Measurements from ENCODE around the gene F12. TPM values are rescaled to one million over a fixed set of nuclear protein-coding genes. Genes with fewer than 3 reads are reported as not detected.
A peak's percentile ranks its signal among the peaks of the same experiment; 100 is the strongest.

Gene F12
- total RNA-seq, 1 experiment from 2014 or later, result 0.74 TPM

DNA sequence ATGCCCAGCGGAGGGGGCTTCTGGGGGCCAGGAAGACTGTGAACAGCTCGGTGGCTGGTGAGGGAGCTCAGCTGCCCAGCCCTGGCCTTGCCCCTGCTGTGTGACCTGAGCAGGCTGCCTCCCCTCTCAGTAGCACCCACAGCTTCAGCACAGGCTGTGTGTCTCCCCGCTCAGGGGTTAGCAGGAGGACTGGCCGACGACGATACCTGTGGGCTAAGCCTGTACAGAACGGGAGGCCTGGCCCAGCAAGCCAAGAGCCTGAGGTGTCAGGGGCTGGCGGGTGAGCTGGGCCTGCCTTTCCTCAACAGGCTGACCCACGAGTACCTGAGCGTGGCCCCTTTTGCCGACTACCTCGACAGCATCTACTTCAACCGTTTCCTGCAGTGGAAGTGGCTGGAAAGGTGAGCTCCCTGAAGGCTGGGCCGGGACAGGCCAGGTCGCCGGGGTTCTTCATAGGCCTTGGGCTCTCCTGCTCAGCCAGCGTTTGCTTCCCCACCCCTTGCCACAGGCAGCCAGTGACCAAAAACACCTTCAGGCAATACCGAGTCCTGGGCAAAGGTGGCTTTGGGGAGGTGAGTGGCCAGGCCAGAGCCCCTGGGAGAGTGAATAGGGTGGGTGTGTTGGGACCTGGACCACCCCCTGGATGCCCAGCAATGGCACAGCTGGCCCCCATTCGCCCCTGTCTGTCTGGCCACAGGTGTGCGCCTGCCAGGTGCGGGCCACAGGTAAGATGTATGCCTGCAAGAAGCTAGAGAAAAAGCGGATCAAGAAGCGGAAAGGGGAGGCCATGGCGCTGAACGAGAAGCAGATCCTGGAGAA, 23.7 kb upstream of the F12 start:
- H3K36me3 ChIP-seq, result peaks cover 87% of the 10 kb centered on the region
- H3K9me3 ChIP-seq (replicated peaks), result no peaks in the 10 kb centered on the region
- H3K4me1 ChIP-seq (replicated peaks), result peaks cover 2% of the 10 kb centered on the region
- H3K27me3 ChIP-seq (replicated peaks), result no peaks in the 10 kb centered on the region
- DNase-seq (ENCODE audit: low read depth in 1 of 2, low spot score in 2 of 2), result no peak
- H3K4me3 ChIP-seq, result no peak overlapping the region
- H3K27ac ChIP-seq, result no peak overlapping the region

DNA sequence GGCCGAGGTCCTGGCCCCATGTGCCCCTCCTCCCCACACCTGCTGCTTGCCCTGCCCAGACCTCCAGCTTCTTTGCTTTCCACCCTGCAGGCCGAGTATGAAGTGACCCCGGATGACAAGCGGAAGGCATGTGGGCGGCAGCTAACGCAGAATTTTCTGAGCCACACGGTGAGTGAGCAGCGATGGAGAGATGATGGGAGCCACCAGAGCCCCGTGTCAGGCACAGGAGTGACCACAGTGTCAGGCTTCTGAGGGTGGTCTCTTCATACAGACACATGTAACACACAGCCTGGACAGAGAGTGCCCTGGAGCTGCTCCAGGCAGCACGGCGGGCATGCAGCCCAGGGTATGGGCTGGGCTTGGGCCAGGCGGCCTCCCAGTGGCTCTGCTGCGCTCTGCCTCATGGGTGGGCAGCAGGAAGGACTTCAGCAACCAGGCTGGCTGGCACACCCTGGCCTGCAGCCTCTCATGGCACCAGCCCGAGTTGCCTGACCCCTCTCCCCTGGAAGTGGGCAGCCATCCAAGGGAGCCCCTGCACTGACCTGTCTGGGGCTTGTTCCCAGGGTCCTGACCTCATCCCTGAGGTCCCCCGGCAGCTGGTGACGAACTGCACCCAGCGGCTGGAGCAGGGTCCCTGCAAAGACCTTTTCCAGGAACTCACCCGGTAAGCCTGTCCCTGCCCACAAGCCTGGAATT, 22.9 kb upstream of the F12 start:
- no peaks in the 10 kb centered on the region for H3K27me3 ChIP-seq (replicated peaks)
- H3K27ac ChIP-seq, result no peak overlapping the region
- peaks cover 84% of the 10 kb centered on the region for H3K36me3 ChIP-seq
- no peak overlapping the region for H3K4me3 ChIP-seq
- H3K4me1 ChIP-seq (replicated peaks), result peaks cover 9% of the 10 kb centered on the region
- no peaks in the 10 kb centered on the region for H3K9me3 ChIP-seq (replicated peaks)
- DNase-seq (ENCODE audit: low read depth in 1 of 2, low spot score in 2 of 2), result peak in 1 of 2 experiments; percentile 51

DNA sequence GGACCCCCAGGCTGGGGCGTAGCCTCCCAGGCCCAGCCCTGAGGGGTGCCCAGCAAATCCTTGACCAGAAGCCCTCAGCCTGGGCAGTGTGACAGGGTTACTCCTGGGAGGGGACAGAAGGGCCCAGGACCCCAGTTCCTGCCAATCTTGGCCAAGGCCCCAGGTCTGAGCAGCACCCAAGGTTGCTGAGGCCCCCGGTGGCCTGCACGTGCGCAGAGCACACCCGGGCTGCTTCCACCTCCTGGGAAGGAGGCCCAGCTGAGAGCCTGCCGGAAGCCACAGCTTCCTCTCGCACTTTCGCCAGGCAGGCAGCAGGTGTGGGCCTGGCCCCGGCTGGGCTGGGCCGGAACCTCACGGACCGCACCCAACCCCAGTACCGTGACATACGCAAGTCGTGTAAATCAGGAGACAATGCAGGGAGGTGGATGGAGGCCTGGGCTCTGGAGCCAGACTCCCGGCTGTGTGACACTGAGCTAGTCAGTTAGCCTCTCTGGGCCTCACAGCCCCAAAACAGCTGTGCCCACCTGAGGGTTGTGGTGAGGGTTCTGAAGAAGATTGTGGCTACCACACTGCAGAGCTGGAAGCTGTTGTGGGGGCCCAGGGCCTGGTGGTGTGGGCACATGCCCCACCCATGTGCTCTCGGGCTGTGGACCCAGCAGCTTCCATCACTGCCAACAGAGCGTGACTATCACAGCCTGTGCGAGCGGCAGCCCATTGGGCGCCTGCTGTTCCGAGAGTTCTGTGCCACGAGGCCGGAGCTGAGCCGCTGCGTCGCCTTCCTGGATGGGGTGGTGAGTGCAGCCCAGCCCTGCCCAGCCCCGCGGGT, 22.2 kb upstream of the F12 start:
- no peaks in the 10 kb centered on the region for H3K27me3 ChIP-seq (replicated peaks)
- no peak for DNase-seq (ENCODE audit: low read depth in 1 of 2, low spot score in 2 of 2)
- peaks cover 13% of the 10 kb centered on the region for H3K4me1 ChIP-seq (replicated peaks)
- H3K4me3 ChIP-seq, result no peak overlapping the region
- H3K36me3 ChIP-seq, result peaks cover 83% of the 10 kb centered on the region
- no peak overlapping the region for H3K27ac ChIP-seq
- no peaks in the 10 kb centered on the region for H3K9me3 ChIP-seq (replicated peaks)

DNA sequence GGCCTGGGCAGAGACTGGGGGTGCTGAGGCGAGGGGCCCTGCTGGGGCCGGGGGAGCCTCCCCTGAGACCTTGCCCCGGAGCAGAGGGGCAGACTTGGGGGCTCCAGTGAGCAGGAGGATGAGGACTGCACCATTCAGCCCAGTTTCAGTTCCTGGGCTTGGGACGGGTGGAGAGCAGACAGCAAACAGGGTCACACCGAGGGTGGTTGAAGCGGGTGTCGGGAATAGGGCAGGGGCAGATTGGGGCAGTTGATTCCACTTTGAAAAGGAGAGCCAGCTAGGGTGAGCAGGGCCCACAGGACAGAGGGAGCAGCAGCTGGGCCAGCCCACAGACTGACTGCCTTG, 21.6 kb upstream of the F12 start:
- no peak for DNase-seq (ENCODE audit: low read depth in 1 of 2, low spot score in 2 of 2)
- no peak overlapping the region for H3K4me3 ChIP-seq
- H3K27me3 ChIP-seq (replicated peaks), result no peaks in the 10 kb centered on the region
- H3K4me1 ChIP-seq (replicated peaks), result peaks cover 13% of the 10 kb centered on the region
- H3K27ac ChIP-seq, result no peak overlapping the region
- peaks cover 78% of the 10 kb centered on the region for H3K36me3 ChIP-seq
- H3K9me3 ChIP-seq (replicated peaks), result no peaks in the 10 kb centered on the region

DNA sequence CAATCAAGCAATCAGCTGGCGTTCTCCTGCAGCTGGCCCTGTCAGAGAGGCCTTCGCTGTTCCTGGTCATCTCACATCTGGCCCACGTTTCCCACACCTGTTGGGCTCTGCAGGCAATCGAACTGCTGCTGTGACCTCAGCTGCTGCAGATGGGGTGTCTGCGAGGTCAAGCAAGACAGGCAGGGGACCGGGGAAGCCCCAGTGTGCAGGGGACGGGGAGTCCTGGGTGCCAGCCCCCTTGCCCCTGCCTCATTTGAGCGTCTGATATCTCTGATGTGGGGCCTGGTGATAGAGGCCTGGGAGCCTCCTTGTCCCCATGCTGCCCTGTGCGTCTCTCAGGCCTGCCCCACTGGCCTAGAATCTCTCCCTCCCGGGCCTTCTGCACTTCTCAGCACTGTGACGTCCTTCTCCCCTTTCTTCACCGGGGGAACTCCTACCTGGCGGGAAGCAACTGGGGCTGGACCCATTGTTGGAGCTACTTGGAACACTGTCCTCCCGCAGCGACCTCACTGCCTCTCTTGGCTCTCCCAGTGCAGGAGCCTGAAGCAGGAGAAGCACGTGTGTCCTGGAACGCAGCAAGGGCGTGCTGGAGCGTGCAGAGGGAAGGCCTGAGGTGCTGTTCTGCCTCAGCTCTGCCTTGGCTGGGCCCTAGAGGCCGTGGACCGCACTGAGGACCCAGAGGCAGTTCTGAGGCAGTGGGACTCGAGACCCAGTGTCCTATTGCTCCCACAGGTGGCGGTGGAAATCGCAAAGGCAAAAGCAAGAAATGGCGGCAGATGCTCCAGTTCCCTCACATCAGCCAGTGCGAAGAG, 21.0 kb upstream of the F12 start:
- no peaks in the 10 kb centered on the region for H3K9me3 ChIP-seq (replicated peaks)
- no peaks in the 10 kb centered on the region for H3K27me3 ChIP-seq (replicated peaks)
- H3K27ac ChIP-seq, result no peak overlapping the region
- no peak for DNase-seq (ENCODE audit: low read depth in 1 of 2, low spot score in 2 of 2)
- peaks cover 72% of the 10 kb centered on the region for H3K36me3 ChIP-seq
- H3K4me3 ChIP-seq, result no peak overlapping the region
- peaks cover 19% of the 10 kb centered on the region for H3K4me1 ChIP-seq (replicated peaks)

DNA sequence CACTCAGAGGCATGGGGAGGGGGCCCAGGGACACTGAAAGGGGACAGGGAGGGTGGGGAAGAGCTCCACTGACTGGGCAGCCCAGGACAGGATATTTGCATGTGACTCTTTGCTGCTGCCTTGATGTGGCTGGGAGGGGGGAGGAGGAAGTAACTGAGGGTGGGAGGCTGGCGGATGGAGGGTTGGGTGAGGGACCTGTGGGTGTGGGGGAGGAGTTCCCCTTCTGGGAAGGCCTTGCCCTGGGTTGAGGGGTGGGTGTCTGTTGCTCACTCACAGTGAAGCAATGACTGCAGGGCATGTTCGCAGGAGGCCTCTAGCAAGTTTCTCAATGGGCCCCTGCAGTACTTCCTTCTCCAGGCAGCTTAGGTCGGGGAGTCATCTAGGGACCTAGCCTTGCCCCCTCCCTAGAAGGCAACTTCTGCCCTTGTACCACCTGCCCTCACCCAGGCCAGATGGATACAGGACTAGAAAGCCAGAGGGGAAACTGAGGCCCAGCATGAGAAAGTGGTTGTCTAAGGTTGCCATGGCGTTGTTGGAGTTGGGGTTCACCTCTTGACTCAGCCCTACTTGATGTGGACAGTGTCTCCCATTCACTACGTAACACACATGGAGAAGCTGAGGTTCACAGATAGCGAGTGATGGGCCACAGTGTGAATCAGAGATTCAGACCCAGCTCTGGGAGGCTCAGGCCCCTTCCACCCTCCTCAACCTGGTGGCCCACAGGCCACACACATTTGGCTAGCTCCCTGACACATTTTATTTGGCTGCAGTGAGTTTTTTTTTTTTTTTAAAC, 20.1 kb upstream of the F12 start:
- Histone ChIP-seq H3K4me1 (replicated peaks) (peaks cover 21% of the 10 kb centered on the region), H3K36me3 (peaks cover 63% of the 10 kb centered on the region), H3K4me3 (no peak overlapping the region), H3K27ac (no peak overlapping the region), H3K9me3 (replicated peaks) (no peaks in the 10 kb centered on the region), H3K27me3 (replicated peaks) (no peaks in the 10 kb centered on the region)
- no peak for DNase-seq (ENCODE audit: low read depth in 1 of 2, low spot score in 2 of 2)

DNA sequence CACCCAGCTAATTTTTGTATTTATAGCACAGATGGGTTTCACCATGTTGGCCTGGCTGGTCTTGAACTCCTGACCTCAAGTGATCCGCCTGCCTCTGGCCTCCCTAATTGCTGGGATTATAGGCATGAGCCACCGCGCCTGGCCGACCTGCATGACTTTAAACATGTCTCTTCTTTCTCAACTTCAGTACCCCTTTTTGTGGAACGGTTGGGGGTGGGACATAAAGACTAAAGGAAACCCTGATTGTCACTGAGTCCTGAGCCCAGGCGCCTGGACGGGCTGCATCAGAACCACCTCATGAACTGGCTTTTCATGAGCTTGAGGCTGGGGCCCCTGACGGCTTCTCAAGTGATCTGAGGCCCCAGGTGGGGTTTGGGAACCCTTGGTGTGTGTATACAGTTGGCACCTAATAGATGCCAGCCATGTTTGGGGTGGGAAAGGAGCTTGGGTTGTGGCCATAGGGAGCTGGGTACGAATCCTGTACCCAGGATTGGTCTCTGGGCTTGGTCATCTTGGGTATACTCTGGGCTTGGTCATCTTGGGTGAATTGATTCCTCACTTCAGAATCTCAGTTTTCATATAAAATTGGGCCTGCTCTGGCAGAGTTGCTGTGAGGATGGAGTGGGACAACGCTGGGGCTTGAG, 19.3 kb upstream of the F12 start:
- H3K4me3 ChIP-seq, result no peak overlapping the region
- H3K4me1 ChIP-seq (replicated peaks), result peaks cover 21% of the 10 kb centered on the region
- H3K36me3 ChIP-seq, result peaks cover 56% of the 10 kb centered on the region
- no peaks in the 10 kb centered on the region for H3K9me3 ChIP-seq (replicated peaks)
- H3K27me3 ChIP-seq (replicated peaks), result no peaks in the 10 kb centered on the region
- no peak for DNase-seq (ENCODE audit: low read depth in 1 of 2, low spot score in 2 of 2)
- no peak overlapping the region for H3K27ac ChIP-seq

DNA sequence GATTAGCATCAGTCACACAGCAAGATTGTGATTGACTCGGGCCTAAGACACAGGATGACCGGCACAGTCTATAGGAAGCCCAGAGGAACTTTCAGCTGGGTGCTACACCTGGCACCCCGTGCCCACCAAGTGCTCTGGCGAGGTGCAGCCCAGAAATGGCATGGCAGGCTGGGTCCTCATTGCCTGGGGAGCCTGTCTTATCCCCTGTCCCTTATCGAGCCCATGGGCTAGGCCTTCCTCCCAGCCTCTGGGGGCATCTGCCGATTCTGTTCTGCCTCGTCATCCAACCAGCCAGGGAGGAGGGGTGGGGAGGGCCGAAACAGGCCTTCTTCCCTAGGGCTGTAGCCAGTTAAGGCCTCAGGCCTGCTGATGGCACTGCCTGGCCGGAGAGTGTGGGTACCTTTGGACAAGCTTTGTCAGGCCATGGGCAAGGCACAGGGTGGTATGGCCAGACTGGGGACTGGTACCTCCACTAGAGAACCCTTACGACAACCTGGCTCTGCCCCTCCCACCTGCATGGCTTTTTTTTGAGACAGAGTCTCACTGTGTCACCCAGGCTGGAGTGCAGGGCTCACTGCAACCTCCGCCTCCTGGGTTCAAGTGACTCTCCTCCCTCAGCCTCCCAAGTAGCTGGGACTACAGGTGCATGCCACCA, 18.7 kb upstream of the F12 start:
- H3K4me3 ChIP-seq, result peak overlapping the region; percentile 90
- H3K36me3 ChIP-seq, result peaks cover 49% of the 10 kb centered on the region
- H3K4me1 ChIP-seq (replicated peaks), result peaks cover 21% of the 10 kb centered on the region
- H3K27ac ChIP-seq, result no peak overlapping the region
- H3K27me3 ChIP-seq (replicated peaks), result no peaks in the 10 kb centered on the region
- H3K9me3 ChIP-seq (replicated peaks), result no peaks in the 10 kb centered on the region
- DNase-seq (ENCODE audit: low read depth in 1 of 2, low spot score in 2 of 2), result peak in 1 of 2 experiments; percentile 51

DNA sequence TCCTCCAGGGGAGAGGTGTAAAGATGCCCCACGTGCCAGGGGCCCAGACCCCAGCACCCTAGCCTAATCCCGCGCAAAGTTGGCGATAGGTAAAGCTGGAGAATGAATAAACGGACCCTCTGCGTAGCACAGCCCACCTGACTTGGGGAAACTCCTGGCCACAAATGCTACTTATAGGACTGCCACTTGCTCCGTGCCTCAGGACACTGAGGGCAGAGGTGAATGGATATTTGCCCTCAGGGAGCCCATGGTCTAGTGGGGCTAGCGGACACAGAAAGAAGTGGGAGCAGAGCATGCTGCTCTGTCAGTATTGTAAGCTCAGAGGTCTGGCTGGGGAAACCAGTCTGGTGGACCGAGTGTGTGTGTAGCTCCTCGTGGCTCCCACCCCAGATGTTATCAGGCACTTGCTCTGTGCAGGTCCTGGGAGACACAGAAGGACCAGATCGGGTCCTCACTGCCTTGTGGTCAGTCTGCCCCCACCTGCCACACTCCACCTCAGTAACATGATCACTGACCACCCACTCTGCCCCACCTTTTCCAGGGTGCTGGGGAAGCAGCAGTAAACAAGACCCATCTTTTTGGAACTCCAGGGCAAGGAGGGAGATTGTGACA, 18.0 kb upstream of the F12 start:
- Histone ChIP-seq H3K4me1 (replicated peaks) (peaks cover 21% of the 10 kb centered on the region), H3K27me3 (replicated peaks) (no peaks in the 10 kb centered on the region), H3K9me3 (replicated peaks) (no peaks in the 10 kb centered on the region), H3K27ac (peak overlapping the region; percentile 67; the same call in 1 of the 2 replicates), H3K4me3 (peak overlapping the region; percentile 90), H3K36me3 (peaks cover 42% of the 10 kb centered on the region)
- DNase-seq (ENCODE audit: low read depth in 1 of 2, low spot score in 2 of 2), result peak in 1 of 2 experiments; percentile 34

DNA sequence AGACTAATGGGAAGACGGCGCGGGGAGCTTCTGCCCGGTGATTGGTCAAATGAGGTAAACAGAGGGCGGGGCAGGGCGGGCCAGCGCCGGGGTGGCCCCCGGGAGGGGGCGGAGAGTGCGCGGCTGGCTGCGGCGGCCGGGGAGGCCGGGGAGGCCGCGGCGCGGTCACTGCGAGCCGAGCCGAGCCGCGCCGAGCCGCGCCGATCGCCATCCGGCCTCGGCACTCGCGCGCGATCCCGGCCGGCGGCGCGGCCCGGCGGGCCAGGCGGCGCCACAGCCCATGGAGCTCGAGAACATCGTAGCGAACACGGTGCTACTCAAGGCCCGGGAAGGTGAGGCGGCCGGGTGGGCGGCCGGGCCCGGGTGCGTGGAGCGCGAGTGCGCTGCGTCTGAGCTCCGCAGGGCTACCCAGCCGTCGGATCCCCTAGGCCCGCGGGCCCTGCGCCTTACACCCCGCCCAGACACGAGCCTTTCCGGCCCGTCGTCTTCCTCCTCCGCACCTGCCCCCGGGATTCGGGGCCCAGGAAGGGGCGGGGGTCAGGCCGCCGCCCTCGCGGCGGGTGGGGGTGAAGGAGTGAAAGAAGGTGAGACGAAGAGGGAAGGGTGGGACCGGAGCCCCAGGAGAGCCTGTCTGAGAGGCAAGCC, 17.3 kb upstream of the F12 start, which contains the start of gene GRK6:
Gene GRK6 (plus strand): TSS at position 111 of the 645 bp plus-strand sequence. CDS start 170 bp downstream, at position 281.
- Histone ChIP-seq H3K4me3 (peak within 1 kb of the TSS; percentile 90), H3K27ac (peak within 1 kb of the TSS; percentile 85), H3K27me3 (replicated peaks) (no peaks in the 10 kb centered on the region), H3K36me3 (peaks cover 36% of the 10 kb centered on the region), H3K4me1 (replicated peaks) (peaks cover 21% of the 10 kb centered on the region), H3K9me3 (replicated peaks) (no peaks in the 10 kb centered on the region)
- DNase-seq (ENCODE audit: low read depth in 1 of 2, low spot score in 2 of 2), result peak; percentile 49 to 63
